Measurements from ENCODE around the gene GABRR3.

The GABRR3 gene

DNA sequence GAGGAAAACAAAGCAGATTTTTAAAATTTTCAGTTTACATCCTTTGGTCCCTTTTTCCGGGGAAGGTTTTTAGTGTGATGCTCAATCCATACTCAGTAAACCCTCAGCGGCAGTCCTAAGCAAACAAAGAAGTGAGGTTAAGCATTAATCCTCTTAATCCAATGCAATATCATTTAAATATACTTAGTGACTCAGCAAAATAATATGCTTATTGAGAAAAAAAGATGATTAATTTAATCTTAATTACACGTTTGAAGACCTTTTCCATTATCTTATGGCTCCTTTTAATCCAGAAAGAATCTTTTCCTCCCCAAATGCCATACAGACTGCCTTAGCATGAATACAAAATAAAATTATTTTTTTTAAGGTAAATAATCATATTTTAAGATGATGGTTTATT is at the start of gene GABRR3:
Gene GABRR3 (minus strand): TSS at position 108 of the 400 bp plus-strand sequence. CDS start 328 bp downstream, outside the sequence.
- no peak for DNase-seq (ENCODE audit: low read depth in 2 of 2)

DNA sequence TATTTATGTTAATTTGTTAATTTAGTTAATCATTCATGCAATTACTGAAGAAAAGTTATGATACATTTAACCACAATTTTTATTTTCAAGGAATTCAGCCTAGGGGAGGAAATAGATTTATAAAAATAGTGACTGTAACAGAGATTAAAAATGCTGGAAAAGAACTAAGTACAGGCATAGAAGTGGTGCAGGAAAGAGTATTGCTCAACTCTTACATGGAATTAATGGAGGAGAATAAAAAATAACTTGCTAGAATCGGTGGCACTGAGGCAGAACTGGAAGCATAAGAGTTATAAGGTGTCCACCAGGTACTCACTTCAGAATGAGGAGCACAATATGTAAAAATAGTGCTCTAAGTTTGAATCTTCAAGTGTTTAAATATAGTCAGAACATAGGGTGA is 38.4 kb upstream of the GABRR3 start:
- DNase-seq (ENCODE audit: low read depth in 2 of 2), result no peak

DNA sequence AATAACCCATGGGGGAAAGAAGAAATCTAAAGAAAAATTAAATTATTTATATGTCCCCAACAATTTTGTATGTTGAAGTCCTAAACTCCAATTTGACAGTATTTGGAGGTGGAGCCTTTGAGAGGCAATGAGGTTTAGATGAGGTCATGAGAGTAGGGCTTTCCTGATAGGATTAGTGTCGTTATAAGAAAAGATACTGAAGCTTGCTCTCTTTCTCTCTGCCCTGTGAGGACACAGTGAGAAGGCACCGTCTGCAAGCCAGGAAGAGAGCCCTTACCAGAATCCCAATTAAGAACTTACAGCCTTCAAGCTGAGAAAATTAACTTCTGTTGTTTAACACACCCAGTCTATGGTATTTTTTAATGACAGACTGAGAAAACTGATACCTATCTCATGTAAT is 35.7 kb upstream of the GABRR3 start:
- no peak for DNase-seq (ENCODE audit: low read depth in 2 of 2)

DNA sequence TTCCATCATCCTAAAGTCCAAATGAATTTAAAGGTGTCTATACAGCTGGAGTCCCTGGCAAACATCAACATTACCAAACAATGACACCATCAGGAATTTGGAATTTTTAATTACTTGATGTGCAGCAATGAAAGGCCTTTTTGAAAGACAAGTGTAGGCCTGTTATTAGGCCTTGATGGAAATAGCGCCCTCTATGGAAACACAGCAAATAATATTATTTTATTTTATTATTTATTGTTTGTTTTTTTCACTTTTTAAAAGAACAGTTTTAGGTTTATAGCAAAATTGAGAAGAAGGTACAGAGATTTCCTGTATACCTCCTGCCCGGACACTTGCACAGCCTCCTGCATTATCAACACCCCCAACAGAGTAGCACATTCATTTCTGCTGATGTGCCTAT is 33.7 kb upstream of the GABRR3 start:
- DNase-seq (ENCODE audit: low read depth in 2 of 2), result no peak

DNA sequence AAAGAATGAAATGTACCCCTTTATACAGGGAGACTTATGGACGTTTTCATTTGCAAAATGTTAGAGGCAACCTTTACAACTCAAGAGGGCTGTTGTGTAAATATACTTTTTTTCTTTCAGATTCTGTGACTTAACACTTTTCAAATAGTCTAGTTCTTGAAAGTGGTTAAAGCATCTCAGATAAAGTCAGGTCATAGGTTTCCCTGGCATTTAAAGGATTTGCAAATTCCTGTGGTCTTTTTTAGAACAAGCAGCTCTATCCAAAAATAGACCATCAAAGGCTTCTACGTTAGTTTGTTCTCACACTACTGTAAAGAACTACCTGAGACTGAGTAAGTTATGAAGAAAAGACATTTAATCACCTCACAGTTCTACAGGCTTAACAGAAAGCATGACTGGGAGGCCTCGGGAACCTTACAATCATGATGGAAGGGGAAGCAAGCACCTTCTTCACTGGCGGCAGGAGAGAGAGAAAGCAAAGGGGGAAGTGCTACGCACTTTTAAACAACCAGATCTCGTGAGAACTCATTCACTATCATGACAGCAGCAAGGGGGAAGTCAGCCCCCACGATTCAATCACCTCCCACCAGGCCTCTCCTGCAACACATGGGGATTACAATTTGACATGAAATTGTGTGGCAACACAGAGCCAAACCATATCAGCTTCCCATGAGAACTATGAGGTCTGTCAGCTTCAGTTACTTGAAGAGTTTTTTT is 23.3 kb upstream of the GABRR3 start:
- DNase-seq (ENCODE audit: low read depth in 2 of 2), result no peak

DNA sequence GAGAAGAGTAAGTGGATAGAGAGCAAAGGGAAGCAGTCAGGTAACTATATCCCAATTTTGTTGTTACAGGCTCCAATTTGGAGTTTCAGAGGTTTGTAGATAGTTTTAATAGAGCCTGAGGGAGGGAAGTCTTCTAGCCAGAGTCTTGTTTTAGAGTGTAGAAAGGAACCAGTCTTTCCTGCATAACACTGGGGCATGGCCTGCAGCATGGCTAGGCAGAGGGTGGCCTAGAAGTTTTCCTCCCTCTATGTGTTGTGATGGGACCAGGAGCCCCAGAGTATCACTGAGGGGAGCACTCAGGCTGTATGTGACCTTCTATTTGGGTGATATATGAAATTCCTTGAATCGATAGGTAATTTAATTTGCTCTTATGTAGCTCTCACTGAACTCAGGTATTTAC is 22.5 kb upstream of the GABRR3 start:
- DNase-seq (ENCODE audit: low read depth in 2 of 2), result no peak

DNA sequence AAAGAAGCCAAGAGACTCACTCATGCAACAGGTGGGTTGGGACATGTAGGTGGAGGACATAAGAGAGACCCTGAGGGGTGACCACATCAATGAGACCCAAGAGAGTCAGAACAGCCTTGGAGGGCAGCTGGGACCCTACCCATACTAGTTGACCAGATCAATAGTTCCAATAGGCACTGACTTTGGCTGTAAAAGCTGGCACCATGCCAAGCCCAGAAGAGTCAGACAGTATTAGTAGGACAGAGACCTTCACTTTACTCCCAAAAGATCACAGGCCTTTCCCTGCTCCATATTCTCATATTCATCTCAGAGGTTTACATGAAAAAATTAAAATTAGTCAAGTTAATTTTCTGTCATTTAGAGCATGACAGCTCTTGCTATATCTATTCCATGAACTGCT is 20.9 kb upstream of the GABRR3 start:
- DNase-seq (ENCODE audit: low read depth in 2 of 2), result no peak

DNA sequence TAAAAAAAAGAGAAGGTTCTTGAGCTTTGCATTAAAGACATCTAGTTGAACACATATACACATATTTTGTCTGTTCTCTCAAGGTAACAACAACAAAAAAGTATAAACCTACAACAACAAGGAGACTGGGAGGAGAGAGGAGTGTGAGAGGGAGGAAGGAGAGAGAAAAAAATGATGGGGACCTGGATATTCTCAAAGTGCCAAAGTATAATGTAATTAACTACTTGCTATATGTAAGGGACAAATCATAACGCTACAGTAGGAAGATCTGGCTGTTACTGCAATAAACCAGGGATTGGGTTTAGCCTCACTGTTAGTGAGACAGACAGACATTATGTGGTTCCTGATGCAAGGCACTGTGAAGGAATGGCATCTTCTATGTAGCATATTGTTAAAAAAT is 14.2 kb upstream of the GABRR3 start:
- no peak for DNase-seq (ENCODE audit: low read depth in 2 of 2)

DNA sequence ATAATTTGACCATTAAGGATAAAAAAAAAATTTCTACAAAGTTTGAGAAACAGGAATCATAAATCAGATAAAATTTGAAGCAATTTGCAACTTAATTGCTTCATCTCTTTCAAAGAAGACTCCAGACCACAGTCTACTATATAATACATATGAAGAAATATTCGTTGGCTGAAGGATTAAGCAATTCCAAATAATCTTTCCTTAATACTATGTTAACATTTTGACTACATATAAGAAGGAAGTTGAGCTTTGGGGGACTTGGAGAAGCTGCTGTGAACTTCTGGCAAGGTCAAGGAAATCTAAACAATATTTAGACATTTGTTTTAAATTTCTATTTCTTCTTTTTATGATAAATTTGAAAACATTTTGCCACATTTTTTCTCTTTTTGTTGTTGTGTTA is 13.5 kb upstream of the GABRR3 start:
- DNase-seq (ENCODE audit: low read depth in 2 of 2), result no peak

DNA sequence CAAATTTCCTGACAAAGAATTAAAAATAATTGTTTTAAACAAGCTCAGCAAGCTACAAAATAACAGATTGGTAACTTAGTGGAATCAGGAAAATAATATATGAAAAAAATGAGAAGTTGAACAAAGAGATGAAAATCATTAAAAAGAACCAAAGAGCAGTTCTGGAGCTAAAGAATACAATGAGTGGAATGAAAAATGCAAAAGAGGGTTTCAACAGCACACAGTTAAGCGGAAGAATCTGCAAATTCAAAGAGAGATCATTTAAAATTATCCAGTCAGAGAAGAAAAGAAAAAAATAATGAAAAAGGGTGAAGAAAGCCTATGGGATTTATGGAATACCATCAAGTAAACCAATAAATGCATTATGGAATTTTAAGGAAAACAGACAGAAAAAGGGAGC is 6.2 kb upstream of the GABRR3 start:
- DNase-seq (ENCODE audit: low read depth in 2 of 2), result no peak

DNA sequence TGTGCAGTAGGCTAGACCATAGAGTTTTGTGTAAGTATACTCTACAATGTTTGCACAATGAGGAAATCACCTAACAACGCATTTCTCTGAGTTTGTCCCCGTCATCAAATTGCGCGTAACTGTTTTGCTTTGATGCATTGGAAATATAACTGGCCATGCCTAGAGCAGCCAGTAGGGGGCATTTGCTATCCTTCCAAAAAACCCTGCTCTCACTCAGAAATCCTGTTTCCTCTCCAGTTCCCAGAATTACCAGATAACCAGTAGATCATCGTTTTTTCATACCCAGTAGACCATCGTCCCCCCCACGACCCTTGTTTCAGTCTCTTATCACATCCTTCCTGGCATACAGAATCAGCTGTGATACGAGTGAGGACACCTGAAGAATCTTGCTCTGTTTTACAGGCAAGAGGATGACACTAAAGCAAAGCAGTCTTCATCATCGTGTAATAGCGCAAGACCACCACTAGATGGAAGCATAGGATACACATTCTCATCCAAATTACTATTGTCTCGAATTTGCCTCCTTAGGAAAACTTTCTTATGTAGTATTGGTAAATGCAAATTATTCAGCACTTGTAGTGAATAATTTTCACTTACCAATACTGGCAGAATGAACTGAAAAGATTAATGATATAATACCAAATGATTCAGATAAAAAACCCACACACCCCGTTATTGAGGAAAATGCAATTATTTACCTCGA is 4.4 kb upstream of the GABRR3 start:
- DNase-seq (ENCODE audit: low read depth in 2 of 2), result peak; percentile 50 to 53

DNA sequence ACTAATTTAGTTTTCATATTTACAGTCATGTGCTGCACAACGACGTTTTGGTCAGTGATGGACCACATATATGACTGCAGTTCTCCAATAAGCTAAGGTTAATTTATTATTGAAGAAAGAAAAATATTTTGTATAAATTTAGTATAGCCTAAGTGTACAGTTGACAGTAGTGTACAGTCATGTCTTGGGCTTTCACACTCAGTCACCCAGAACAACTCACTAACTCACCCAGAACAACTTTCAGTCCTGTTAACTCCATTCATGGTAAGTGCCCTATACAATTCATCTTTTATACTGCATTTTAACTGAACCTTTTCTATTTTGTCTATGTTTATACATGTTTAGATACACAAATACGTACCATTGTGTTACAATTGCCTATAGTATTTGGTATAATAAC is 3.8 kb upstream of the GABRR3 start:
- no peak for DNase-seq (ENCODE audit: low read depth in 2 of 2)

DNA sequence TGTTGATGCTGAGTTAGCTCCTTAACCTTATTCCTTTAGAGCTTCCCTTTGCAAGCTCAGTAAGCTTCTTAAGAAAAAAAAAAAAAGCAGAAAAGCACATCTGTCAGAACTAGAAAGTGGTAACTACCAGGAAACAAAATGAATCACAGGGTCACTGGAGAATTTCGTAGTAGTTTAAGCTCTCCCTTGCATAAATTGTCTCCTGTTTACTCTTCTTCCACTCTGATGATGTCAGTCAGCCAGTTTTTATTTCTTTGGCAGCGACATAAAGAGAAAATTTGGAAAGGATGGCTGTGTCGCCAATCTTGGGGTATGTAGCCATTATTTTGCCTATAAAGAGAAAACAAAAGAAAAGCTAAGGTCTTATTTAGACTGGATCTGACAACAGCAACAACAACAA is 3.2 kb upstream of the GABRR3 start:
- DNase-seq (ENCODE audit: low read depth in 2 of 2), result no peak

DNA sequence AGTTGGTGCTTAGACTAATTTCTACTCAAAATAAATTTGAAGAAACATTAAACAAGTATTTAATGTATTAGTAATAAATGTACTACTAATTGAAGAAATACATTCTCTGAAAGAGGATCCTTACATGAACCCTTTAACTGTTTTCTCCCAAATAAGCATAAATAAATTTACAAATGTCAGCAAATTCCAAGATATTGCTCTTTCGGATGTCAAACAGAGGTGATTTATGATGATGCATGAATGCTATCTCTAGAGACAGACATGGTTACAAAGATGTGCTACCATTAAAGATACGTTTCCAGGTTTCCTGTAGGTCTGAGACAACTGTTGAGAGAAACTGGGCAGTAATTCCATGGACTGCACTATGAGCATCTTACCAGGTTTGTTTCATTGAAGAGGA is 629 bp downstream of the GABRR3 start:
- DNase-seq (ENCODE audit: low read depth in 2 of 2), result no peak

DNA sequence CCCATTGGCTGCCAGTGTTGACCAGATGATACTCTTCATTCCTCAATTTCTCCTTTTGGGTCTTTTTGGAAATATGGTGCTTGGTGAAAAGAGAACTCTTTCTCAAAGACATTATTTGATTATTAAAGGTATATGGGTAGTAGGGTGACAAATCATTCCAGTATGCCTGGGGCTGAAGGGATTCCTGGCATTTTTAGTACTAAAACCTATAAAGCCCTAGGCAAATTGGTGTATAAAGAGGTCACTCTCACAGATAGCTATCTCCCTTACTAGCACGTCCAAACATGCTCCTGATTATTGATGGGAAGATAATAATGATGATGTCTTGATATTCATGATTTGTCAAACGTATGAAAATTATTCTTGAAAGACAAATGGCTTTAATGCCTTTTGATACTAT is 1.1 kb downstream of the GABRR3 start:
- no peak for DNase-seq (ENCODE audit: low read depth in 2 of 2)

DNA sequence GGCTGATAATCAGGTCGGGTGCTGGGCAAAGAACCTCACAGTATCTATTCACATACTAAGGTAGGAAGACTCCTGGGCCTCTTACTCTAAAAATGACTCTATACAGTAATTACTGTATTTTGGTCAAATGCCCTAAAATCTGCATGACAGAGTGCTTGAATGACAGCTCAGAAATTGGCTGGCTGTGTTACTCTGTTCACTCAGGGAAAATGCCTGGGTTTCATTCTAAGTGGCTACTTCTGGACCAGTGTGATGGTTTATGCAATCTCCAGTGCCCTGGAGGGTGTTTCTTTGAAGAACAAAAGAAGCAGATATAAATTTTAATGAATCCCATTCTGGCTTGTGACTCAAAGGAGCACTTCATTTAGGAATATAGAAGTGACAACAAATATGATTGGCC is 2.2 kb downstream of the GABRR3 start:
- no peak for DNase-seq (ENCODE audit: low read depth in 2 of 2)

DNA sequence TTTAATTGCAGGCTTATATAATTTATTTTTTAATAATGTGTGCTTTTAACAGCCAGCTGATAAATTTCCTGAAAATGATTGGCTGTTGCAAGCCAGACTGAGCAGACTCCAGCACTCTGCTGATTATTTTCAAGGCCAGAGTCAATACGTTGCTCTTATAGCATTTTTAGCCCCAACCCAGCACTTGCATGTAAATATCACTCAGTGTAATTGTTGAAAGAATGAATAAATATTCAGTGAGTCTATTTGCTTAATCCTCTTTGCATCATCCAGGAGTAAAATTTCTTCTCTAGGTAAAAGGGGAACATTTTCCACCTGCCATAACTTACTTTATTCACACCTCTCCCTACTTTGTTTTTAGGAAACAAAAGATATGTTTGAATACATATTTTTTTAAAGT is 2.9 kb downstream of the GABRR3 start:
- no peak for DNase-seq (ENCODE audit: low read depth in 2 of 2)

DNA sequence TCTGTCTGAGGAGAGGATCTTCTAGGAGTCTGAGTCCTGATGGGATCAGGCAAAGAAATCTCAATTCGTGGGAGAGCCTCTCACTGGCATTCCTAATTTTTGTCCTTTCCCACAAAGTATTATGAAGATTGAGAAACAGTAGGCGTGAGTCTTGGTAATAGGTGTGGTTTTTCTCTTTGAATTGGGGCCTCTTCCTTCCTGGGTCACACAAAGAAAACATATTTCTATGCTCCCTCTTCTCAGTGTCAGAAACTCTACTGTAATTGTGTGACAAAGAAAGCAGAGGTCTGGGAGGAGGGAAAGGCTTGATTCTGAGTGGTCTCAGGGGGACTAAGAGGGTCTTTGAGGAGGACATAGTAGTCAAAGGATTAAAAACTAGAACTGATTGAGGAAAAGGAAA is 6.0 kb downstream of the GABRR3 start:
- no peak for DNase-seq (ENCODE audit: low read depth in 2 of 2)

DNA sequence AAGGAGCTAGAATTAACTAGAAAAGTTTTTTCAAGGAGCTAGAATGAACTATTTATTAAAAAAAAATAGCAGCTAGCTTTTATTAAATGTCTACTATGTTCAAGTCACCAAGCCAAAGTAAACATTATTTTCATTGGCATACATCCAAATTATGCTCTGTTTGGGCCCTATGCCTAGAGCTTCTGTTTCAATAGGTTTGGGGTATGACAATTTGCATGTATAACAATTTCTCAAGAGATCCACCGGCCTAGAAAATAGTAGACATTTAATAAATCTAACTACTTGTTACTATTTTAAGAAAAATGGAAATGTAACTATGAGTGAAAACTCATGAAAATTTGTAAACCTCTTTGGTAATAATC is 8.0 kb downstream of the GABRR3 start:
- no peak for DNase-seq (ENCODE audit: low read depth in 2 of 2)

DNA sequence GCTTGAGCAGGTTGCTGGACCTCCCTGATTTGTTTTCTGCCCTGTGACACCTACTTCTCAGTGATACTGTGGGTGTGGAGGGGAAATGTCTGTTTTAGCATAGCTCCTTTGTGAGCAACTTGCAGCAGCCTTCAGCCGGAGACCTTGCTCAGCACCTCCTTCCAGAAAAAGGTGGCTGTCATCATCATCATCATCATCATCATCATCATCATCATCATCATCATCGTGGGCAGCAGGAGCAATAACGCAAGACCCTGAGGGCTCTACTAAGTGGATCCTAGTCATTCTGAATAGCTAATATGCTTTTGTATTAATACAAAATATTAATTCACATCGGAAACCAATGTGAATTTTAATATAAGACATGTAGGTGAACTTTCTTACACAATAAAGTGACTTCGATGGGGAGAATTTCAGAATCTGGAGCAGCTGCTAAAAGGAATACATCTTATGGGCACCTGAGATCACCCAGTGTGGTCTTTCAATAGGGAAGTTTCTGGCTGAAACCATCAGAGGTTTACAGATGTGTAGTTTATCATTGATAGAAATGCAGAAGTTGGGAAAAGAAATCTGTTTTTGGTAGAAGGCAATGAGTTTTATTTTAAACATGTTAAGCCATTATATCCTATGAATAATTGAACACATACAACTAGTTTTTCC is 8.6 kb downstream of the GABRR3 start:
- no peak for DNase-seq (ENCODE audit: low read depth in 2 of 2)

DNA sequence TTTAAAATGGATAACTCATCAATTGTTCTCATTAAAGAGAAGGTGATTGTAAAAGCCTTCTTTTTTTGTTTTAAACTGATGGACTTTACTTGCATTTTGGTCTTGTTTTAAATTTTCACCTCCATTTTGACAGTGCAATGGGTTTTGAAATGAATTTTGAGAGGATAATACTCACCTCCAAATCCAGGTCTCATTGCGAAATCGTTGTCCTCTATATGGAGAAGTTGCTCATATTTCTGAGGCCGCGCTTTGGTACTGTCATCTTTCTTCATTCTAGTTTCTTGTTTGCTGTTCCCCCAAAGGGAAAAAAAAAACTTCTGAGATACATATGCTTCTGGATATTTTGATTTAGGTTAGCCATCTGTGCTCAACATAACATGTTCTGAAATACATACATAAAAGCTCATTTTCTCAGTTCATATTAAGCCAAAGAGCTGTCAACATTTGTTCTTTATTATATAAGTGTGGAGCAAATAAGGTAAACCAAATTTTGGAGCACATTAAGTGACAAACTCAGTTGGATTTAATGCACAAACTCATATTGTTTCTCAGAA is 9.6 kb downstream of the GABRR3 start:
- no peak for DNase-seq (ENCODE audit: low read depth in 2 of 2)

DNA sequence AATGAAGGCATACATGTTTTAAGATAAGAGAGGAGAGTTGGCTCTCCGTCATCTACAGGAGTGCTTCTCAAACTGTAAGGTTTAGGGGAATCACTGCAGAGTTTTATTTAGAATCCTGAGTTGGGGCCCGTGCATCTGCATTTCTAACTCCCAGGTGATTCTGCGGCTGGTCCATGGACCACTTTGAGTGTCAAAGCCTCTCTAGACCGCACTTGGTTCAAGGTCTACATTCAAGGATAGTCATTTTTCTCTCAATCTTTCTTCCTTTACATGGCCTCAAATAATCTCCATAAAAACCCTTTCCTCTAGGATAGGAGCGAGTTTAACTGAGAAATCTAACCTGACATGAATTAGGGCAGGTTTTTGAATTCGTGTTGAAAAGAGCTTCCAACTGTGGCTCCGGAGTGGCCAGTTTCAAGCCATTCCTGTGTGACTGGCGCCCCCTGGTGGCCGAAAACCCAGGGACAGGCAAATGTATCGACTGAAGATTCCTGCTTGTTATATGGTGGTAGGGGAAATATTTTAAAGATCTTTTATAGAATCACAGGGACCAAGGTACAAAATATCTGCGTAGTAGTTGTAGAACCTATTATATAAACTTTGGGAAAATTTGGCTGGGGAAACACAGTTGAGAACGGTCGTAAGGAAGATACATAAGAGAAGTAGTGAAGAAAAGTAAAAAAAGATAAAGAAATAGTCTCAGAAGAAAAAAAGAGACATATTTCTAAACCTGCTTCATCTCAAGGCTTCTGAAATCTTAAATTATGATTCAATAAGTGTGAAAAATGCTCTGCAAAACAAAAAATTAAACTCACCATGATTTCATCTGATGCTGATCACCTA is 11.9 kb downstream of the GABRR3 start:
- peak; percentile 95 to 97 for DNase-seq (ENCODE audit: low read depth in 2 of 2)

Measured in activated CD4-positive, alpha-beta T cell treated with anti-CD3 and anti-CD28 coated beads for 24 hours (primary cell).